ENCODE measurements around the gene CHAD. TPM values are rescaled to one million over a fixed set of nuclear protein-coding genes. Genes with fewer than 3 reads are reported as not detected.
"Not testable (repeated sequence)": the region's sequence is repeated elsewhere in the genome, so short reads cannot be mapped to it uniquely, and the experiment has no call there.

CHAD gene
- total RNA-seq, 1 experiment from 2014 or later: not detected

- DNase-seq (ENCODE audit: low read depth): no peak
- in situ Hi-C loops (cut with HindIII; ENCODE audit: low pct_unique_long_range_greater_than_20kb, low sequenced_read_pairs): no loop called here
Observed at GRCh38 chr17:50444841-50445715, 23.6 kb downstream of the CHAD start.

GRCh38 chr17:50443505-50443974 lies 25.1 kb downstream of the CHAD start:
- DNase-seq (ENCODE audit: low read depth): no peak
- in situ Hi-C loops (cut with HindIII; ENCODE audit: low pct_unique_long_range_greater_than_20kb, low sequenced_read_pairs): no loop called here

GRCh38 chr17:50440838-50441829 lies 27.5 kb downstream of the CHAD start:
- no peak for DNase-seq (ENCODE audit: low read depth)
- in situ Hi-C loops (cut with HindIII; ENCODE audit: low pct_unique_long_range_greater_than_20kb, low sequenced_read_pairs): no loop called here

GRCh38 chr17:50440172-50440837 lies 28.4 kb downstream of the CHAD start:
- in situ Hi-C loops (cut with HindIII; ENCODE audit: low pct_unique_long_range_greater_than_20kb, low sequenced_read_pairs): no loop called here

GRCh38 chr17:50439008-50439407 lies 29.7 kb downstream of the CHAD start:
- in situ Hi-C loops (cut with HindIII; ENCODE audit: low pct_unique_long_range_greater_than_20kb, low sequenced_read_pairs): no loop called here
- no peak for DNase-seq (ENCODE audit: low read depth)

More at GRCh38 chr17:50440172-50440837, 28.4 kb downstream of the CHAD start:
- no peak for DNase-seq (ENCODE audit: low read depth)

- in situ Hi-C loops (cut with HindIII; ENCODE audit: low pct_unique_long_range_greater_than_20kb, low sequenced_read_pairs): no loop called here
- DNase-seq (ENCODE audit: low read depth): no peak
Observed at GRCh38 chr17:50437409-50437808, 31.3 kb downstream of the CHAD start.

GRCh38 chr17:50432125-50432762 lies 36.4 kb downstream of the CHAD start:
- DNase-seq (ENCODE audit: low read depth): peak; percentile 50
- in situ Hi-C loops (cut with HindIII; ENCODE audit: low pct_unique_long_range_greater_than_20kb, low sequenced_read_pairs): no loop called here

GRCh38 chr17:50430821-50431618 lies 37.7 kb downstream of the CHAD start:
- DNase-seq (ENCODE audit: low read depth): no peak
- in situ Hi-C loops (cut with HindIII; ENCODE audit: low pct_unique_long_range_greater_than_20kb, low sequenced_read_pairs): no loop called here

GRCh38 chr17:50429793-50430192 lies 38.9 kb downstream of the CHAD start:
- in situ Hi-C loops (cut with HindIII; ENCODE audit: low pct_unique_long_range_greater_than_20kb, low sequenced_read_pairs): no loop called here

GRCh38 chr17:50428831-50429424 lies 39.8 kb downstream of the CHAD start:
- in situ Hi-C loops (cut with HindIII; ENCODE audit: low pct_unique_long_range_greater_than_20kb, low sequenced_read_pairs): no loop called here
- no peak for DNase-seq (ENCODE audit: low read depth)

More at GRCh38 chr17:50429793-50430192, 38.9 kb downstream of the CHAD start:
- DNase-seq (ENCODE audit: low read depth): no peak

- DNase-seq (ENCODE audit: low read depth); in situ Hi-C loops (cut with HindIII; ENCODE audit: low pct_unique_long_range_greater_than_20kb, low sequenced_read_pairs): not testable (repeated sequence)
Observed at GRCh38 chr17:50428126-50428525, 40.6 kb downstream of the CHAD start.

GRCh38 chr17:50426814-50427787 lies 41.6 kb downstream of the CHAD start:
- peak; percentile 49 for DNase-seq (ENCODE audit: low read depth)
- in situ Hi-C loops (cut with HindIII; ENCODE audit: low pct_unique_long_range_greater_than_20kb, low sequenced_read_pairs): no loop called here

GRCh38 chr17:50426472-50426782 lies 42.3 kb downstream of the CHAD start:
- in situ Hi-C loops (cut with HindIII; ENCODE audit: low pct_unique_long_range_greater_than_20kb, low sequenced_read_pairs): no loop called here
- DNase-seq (ENCODE audit: low read depth): no peak

GRCh38 chr17:50425682-50426471 lies 42.8 kb downstream of the CHAD start, which contains the start of gene ACSF2:
TSS of gene ACSF2 (plus strand) at chr17:50426218. CDS start at chr17:50426262, 44 bp downstream.
- in situ Hi-C loops (cut with HindIII; ENCODE audit: low pct_unique_long_range_greater_than_20kb, low sequenced_read_pairs): no loop called here
- peak; percentile 22 for DNase-seq (ENCODE audit: low read depth)

Measured in Caki2 (cell line).